ENCODE results near the gene ETNPPL. TPM values are rescaled to one million over a fixed set of nuclear protein-coding genes. Genes with fewer than 3 reads are reported as not detected.

ETNPPL gene
- total RNA-seq, 2 donors from 2014 or later = not detected

GRCh38 chr4:108700081-108700757, 62.6 kb downstream of the ETNPPL start:
- Mint-ChIP-seq H3K27me3 (no peaks in the 10 kb centered on the region), H3K36me3 (ENCODE audit: low read depth) (no peaks in the 10 kb centered on the region), H3K4me1 (peaks cover 25% of the 10 kb centered on the region), H3K9me3 (no peaks in the 10 kb centered on the region), H3K27ac (no peak overlapping the region), H3K4me3 (no peak overlapping the region)
- ATAC-seq (replicated peaks) = no peak

GRCh38 chr4:108696160-108696559, 66.7 kb downstream of the ETNPPL start:
- H3K36me3 Mint-ChIP-seq (ENCODE audit: low read depth) = no peaks in the 10 kb centered on the region
- H3K27ac Mint-ChIP-seq = no peak overlapping the region
- H3K4me1 Mint-ChIP-seq = peaks cover 10% of the 10 kb centered on the region
- H3K9me3 Mint-ChIP-seq = no peaks in the 10 kb centered on the region
- ATAC-seq (replicated peaks) = no peak
- no peak overlapping the region for H3K4me3 Mint-ChIP-seq
- H3K27me3 Mint-ChIP-seq = no peaks in the 10 kb centered on the region

GRCh38 chr4:108695062-108695461, 67.8 kb downstream of the ETNPPL start:
- H3K27ac Mint-ChIP-seq = no peak overlapping the region
- H3K4me3 Mint-ChIP-seq = no peak overlapping the region
- ATAC-seq (replicated peaks) = no peak
- no peaks in the 10 kb centered on the region for H3K9me3 Mint-ChIP-seq
- no peaks in the 10 kb centered on the region for H3K36me3 Mint-ChIP-seq (ENCODE audit: low read depth)
- no peaks in the 10 kb centered on the region for H3K27me3 Mint-ChIP-seq
- peaks cover 1% of the 10 kb centered on the region for H3K4me1 Mint-ChIP-seq

- Mint-ChIP-seq H3K9me3 (no peaks in the 10 kb centered on the region), H3K4me3 (no peak overlapping the region), H3K36me3 (ENCODE audit: low read depth) (no peaks in the 10 kb centered on the region), H3K27ac (no peak overlapping the region), H3K4me1 (no peaks in the 10 kb centered on the region), H3K27me3 (no peaks in the 10 kb centered on the region)
- no peak for ATAC-seq (replicated peaks)
Observed at GRCh38 chr4:108694423-108694822, 68.4 kb downstream of the ETNPPL start.

- no peak for ATAC-seq (replicated peaks)
- Mint-ChIP-seq H3K27me3 (no peaks in the 10 kb centered on the region), H3K36me3 (ENCODE audit: low read depth) (no peaks in the 10 kb centered on the region), H3K9me3 (no peaks in the 10 kb centered on the region), H3K4me3 (no peak overlapping the region), H3K4me1 (no peaks in the 10 kb centered on the region), H3K27ac (no peak overlapping the region)
Observed at GRCh38 chr4:108693819-108694218, 69.0 kb downstream of the ETNPPL start.

GRCh38 chr4:108693211-108693610, 69.6 kb downstream of the ETNPPL start:
- H3K36me3 Mint-ChIP-seq (ENCODE audit: low read depth) = no peaks in the 10 kb centered on the region
- H3K9me3 Mint-ChIP-seq = no peaks in the 10 kb centered on the region
- no peaks in the 10 kb centered on the region for H3K4me1 Mint-ChIP-seq
- ATAC-seq (replicated peaks) = no peak
- H3K27me3 Mint-ChIP-seq = no peaks in the 10 kb centered on the region
- H3K4me3 Mint-ChIP-seq = no peak overlapping the region
- no peak overlapping the region for H3K27ac Mint-ChIP-seq

Other genes with a start within 250 kb of the ETNPPL start
- 1,000 to 10,000 TPM; 1,481 to 2,007 TPM for gene RPL34, start 142.5 kb downstream of the ETNPPL start, total RNA-seq
- gene OSTC, start 112.5 kb downstream of the ETNPPL start, total RNA-seq = 10 to 100 TPM; 48.8 to 69.7 TPM

All from activated T-helper 17 cell treated with anti-CD3 and anti-CD28 coated beads, Interleukin-2, amount 50 U/mL, for 72 hours (primary cell).